ENCODE data around the gene WDR88.
"Not testable (repeated sequence)": the region's sequence is repeated elsewhere in the genome, so short reads cannot be mapped to it uniquely, and the experiment has no call there.

The WDR88 gene

GRCh38 chr19:33147538-33147937, 15.6 kb downstream of the WDR88 start:
- Histone ChIP-seq H3K9me3 (ENCODE audit: control insufficient read depth in 2 of 2, low read length in 2 of 2) (no peaks in the 10 kb centered on the region), H3K9ac (ENCODE audit: low read depth in 1 of 2, low read length in 2 of 2) (no peak overlapping the region), H3K36me3 (ENCODE audit: control insufficient read depth in 2 of 2, insufficient read depth in 2 of 2, low read length in 2 of 2) (no peaks in the 10 kb centered on the region), H3K27ac (ENCODE audit: low read depth in 2 of 2, low read length in 2 of 2) (no peak overlapping the region), H3K4me3 (ENCODE audit: low read length in 2 of 2) (no peak overlapping the region), H3K4me1 (ENCODE audit: control insufficient read depth in 2 of 2, insufficient read depth in 2 of 2, low read length in 2 of 2) (peaks cover 0 to 2% of the 10 kb centered on the region in 2 donors), H3K27me3 (ENCODE audit: control insufficient read depth in 2 of 2, insufficient read depth in 2 of 2, low read length in 2 of 2) (no peaks in the 10 kb centered on the region)

- H3K4me3 ChIP-seq (ENCODE audit: low read length in 2 of 2), result no peak overlapping the region
- no peaks in the 10 kb centered on the region for H3K9me3 ChIP-seq (ENCODE audit: control insufficient read depth in 2 of 2, low read length in 2 of 2)
- H3K4me1 ChIP-seq (ENCODE audit: control insufficient read depth in 2 of 2, insufficient read depth in 2 of 2, low read length in 2 of 2), result no peaks in the 10 kb centered on the region
- no peaks in the 10 kb centered on the region for H3K27me3 ChIP-seq (ENCODE audit: control insufficient read depth in 2 of 2, insufficient read depth in 2 of 2, low read length in 2 of 2)
- no peaks in the 10 kb centered on the region for H3K36me3 ChIP-seq (ENCODE audit: control insufficient read depth in 2 of 2, insufficient read depth in 2 of 2, low read length in 2 of 2)
- H3K27ac ChIP-seq (ENCODE audit: low read depth in 2 of 2, low read length in 2 of 2), result no peak overlapping the region
- no peak overlapping the region for H3K9ac ChIP-seq (ENCODE audit: low read depth in 1 of 2, low read length in 2 of 2)
These were observed 19.1 kb downstream of the WDR88 start for GRCh38 chr19:33150852-33151518.

- Histone ChIP-seq H3K4me3 (ENCODE audit: low read length in 2 of 2) (no peak overlapping the region), H3K36me3 (ENCODE audit: control insufficient read depth in 2 of 2, insufficient read depth in 2 of 2, low read length in 2 of 2) (no peaks in the 10 kb centered on the region), H3K9ac (ENCODE audit: low read depth in 1 of 2, low read length in 2 of 2) (no peak overlapping the region), H3K4me1 (ENCODE audit: control insufficient read depth in 2 of 2, insufficient read depth in 2 of 2, low read length in 2 of 2) (no peaks in the 10 kb centered on the region), H3K27ac (ENCODE audit: low read depth in 2 of 2, low read length in 2 of 2) (no peak overlapping the region), H3K9me3 (ENCODE audit: control insufficient read depth in 2 of 2, low read length in 2 of 2) (no peaks in the 10 kb centered on the region), H3K27me3 (ENCODE audit: control insufficient read depth in 2 of 2, insufficient read depth in 2 of 2, low read length in 2 of 2) (no peaks in the 10 kb centered on the region)
These were observed 20.3 kb downstream of the WDR88 start for GRCh38 chr19:33152176-33152575.

- not testable (repeated sequence) for H3K4me3 ChIP-seq (ENCODE audit: low read length in 2 of 2); H3K27ac ChIP-seq (ENCODE audit: low read depth in 2 of 2, low read length in 2 of 2); H3K9me3 ChIP-seq (ENCODE audit: control insufficient read depth in 2 of 2, low read length in 2 of 2); H3K9ac ChIP-seq (ENCODE audit: low read depth in 1 of 2, low read length in 2 of 2); H3K4me1 ChIP-seq (ENCODE audit: control insufficient read depth in 2 of 2, insufficient read depth in 2 of 2, low read length in 2 of 2); H3K27me3 ChIP-seq (ENCODE audit: control insufficient read depth in 2 of 2, insufficient read depth in 2 of 2, low read length in 2 of 2); H3K36me3 ChIP-seq (ENCODE audit: control insufficient read depth in 2 of 2, insufficient read depth in 2 of 2, low read length in 2 of 2)
These were observed 20.7 kb downstream of the WDR88 start for GRCh38 chr19:33152625-33153024.

GRCh38 chr19:33154313-33154712, 22.4 kb downstream of the WDR88 start:
- H3K9me3 ChIP-seq (ENCODE audit: control insufficient read depth in 2 of 2, low read length in 2 of 2); H3K9ac ChIP-seq (ENCODE audit: low read depth in 1 of 2, low read length in 2 of 2); H3K4me1 ChIP-seq (ENCODE audit: control insufficient read depth in 2 of 2, insufficient read depth in 2 of 2, low read length in 2 of 2); H3K36me3 ChIP-seq (ENCODE audit: control insufficient read depth in 2 of 2, insufficient read depth in 2 of 2, low read length in 2 of 2); H3K27me3 ChIP-seq (ENCODE audit: control insufficient read depth in 2 of 2, insufficient read depth in 2 of 2, low read length in 2 of 2); H3K27ac ChIP-seq (ENCODE audit: low read depth in 2 of 2, low read length in 2 of 2); H3K4me3 ChIP-seq (ENCODE audit: low read length in 2 of 2): not testable (repeated sequence)

GRCh38 chr19:33156334-33156733, 24.4 kb downstream of the WDR88 start:
- H3K9ac ChIP-seq (ENCODE audit: low read depth in 1 of 2, low read length in 2 of 2), result no peak overlapping the region
- H3K27me3 ChIP-seq (ENCODE audit: control insufficient read depth in 2 of 2, insufficient read depth in 2 of 2, low read length in 2 of 2), result no peaks in the 10 kb centered on the region
- no peaks in the 10 kb centered on the region for H3K36me3 ChIP-seq (ENCODE audit: control insufficient read depth in 2 of 2, insufficient read depth in 2 of 2, low read length in 2 of 2)

GRCh38 chr19:33157906-33158305, 26.0 kb downstream of the WDR88 start:
- H3K9ac ChIP-seq (ENCODE audit: low read depth in 1 of 2, low read length in 2 of 2), result no peak overlapping the region
- no peak overlapping the region for H3K27ac ChIP-seq (ENCODE audit: low read depth in 2 of 2, low read length in 2 of 2)
- no peak overlapping the region for H3K4me3 ChIP-seq (ENCODE audit: low read length in 2 of 2)
- H3K36me3 ChIP-seq (ENCODE audit: control insufficient read depth in 2 of 2, insufficient read depth in 2 of 2, low read length in 2 of 2), result no peaks in the 10 kb centered on the region
- no peaks in the 10 kb centered on the region for H3K27me3 ChIP-seq (ENCODE audit: control insufficient read depth in 2 of 2, insufficient read depth in 2 of 2, low read length in 2 of 2)
- H3K4me1 ChIP-seq (ENCODE audit: control insufficient read depth in 2 of 2, insufficient read depth in 2 of 2, low read length in 2 of 2), result no peaks in the 10 kb centered on the region
- H3K9me3 ChIP-seq (ENCODE audit: control insufficient read depth in 2 of 2, low read length in 2 of 2), result no peaks in the 10 kb centered on the region

More at GRCh38 chr19:33156334-33156733, 24.4 kb downstream of the WDR88 start:
- no peaks in the 10 kb centered on the region for H3K9me3 ChIP-seq (ENCODE audit: control insufficient read depth in 2 of 2, low read length in 2 of 2)
- H3K4me3 ChIP-seq (ENCODE audit: low read length in 2 of 2), result no peak overlapping the region
- no peaks in the 10 kb centered on the region for H3K4me1 ChIP-seq (ENCODE audit: control insufficient read depth in 2 of 2, insufficient read depth in 2 of 2, low read length in 2 of 2)
- H3K27ac ChIP-seq (ENCODE audit: low read depth in 2 of 2, low read length in 2 of 2), result no peak overlapping the region

GRCh38 chr19:33158365-33158764, 26.5 kb downstream of the WDR88 start:
- Histone ChIP-seq H3K4me1 (ENCODE audit: control insufficient read depth in 2 of 2, insufficient read depth in 2 of 2, low read length in 2 of 2) (no peaks in the 10 kb centered on the region), H3K36me3 (ENCODE audit: control insufficient read depth in 2 of 2, insufficient read depth in 2 of 2, low read length in 2 of 2) (no peaks in the 10 kb centered on the region), H3K27ac (ENCODE audit: low read depth in 2 of 2, low read length in 2 of 2) (no peak overlapping the region), H3K9me3 (ENCODE audit: control insufficient read depth in 2 of 2, low read length in 2 of 2) (no peaks in the 10 kb centered on the region), H3K27me3 (ENCODE audit: control insufficient read depth in 2 of 2, insufficient read depth in 2 of 2, low read length in 2 of 2) (no peaks in the 10 kb centered on the region), H3K4me3 (ENCODE audit: low read length in 2 of 2) (no peak overlapping the region), H3K9ac (ENCODE audit: low read depth in 1 of 2, low read length in 2 of 2) (no peak overlapping the region)

GRCh38 chr19:33159149-33159548, 27.2 kb downstream of the WDR88 start:
- Histone ChIP-seq H3K27ac (ENCODE audit: low read depth in 2 of 2, low read length in 2 of 2) (no peak overlapping the region), H3K9ac (ENCODE audit: low read depth in 1 of 2, low read length in 2 of 2) (no peak overlapping the region), H3K36me3 (ENCODE audit: control insufficient read depth in 2 of 2, insufficient read depth in 2 of 2, low read length in 2 of 2) (no peaks in the 10 kb centered on the region)

GRCh38 chr19:33159893-33160292, 28.0 kb downstream of the WDR88 start:
- no peak overlapping the region for H3K4me3 ChIP-seq (ENCODE audit: low read length in 2 of 2)
- H3K9me3 ChIP-seq (ENCODE audit: control insufficient read depth in 2 of 2, low read length in 2 of 2), result no peaks in the 10 kb centered on the region
- H3K36me3 ChIP-seq (ENCODE audit: control insufficient read depth in 2 of 2, insufficient read depth in 2 of 2, low read length in 2 of 2), result no peaks in the 10 kb centered on the region
- H3K4me1 ChIP-seq (ENCODE audit: control insufficient read depth in 2 of 2, insufficient read depth in 2 of 2, low read length in 2 of 2), result no peaks in the 10 kb centered on the region
- no peak overlapping the region for H3K27ac ChIP-seq (ENCODE audit: low read depth in 2 of 2, low read length in 2 of 2)
- no peaks in the 10 kb centered on the region for H3K27me3 ChIP-seq (ENCODE audit: control insufficient read depth in 2 of 2, insufficient read depth in 2 of 2, low read length in 2 of 2)
- H3K9ac ChIP-seq (ENCODE audit: low read depth in 1 of 2, low read length in 2 of 2), result no peak overlapping the region

More at GRCh38 chr19:33159149-33159548, 27.2 kb downstream of the WDR88 start:
- Histone ChIP-seq H3K4me1 (ENCODE audit: control insufficient read depth in 2 of 2, insufficient read depth in 2 of 2, low read length in 2 of 2) (no peaks in the 10 kb centered on the region), H3K4me3 (ENCODE audit: low read length in 2 of 2) (no peak overlapping the region), H3K9me3 (ENCODE audit: control insufficient read depth in 2 of 2, low read length in 2 of 2) (no peaks in the 10 kb centered on the region), H3K27me3 (ENCODE audit: control insufficient read depth in 2 of 2, insufficient read depth in 2 of 2, low read length in 2 of 2) (no peaks in the 10 kb centered on the region)

GRCh38 chr19:33161201-33161600, 29.3 kb downstream of the WDR88 start:
- Histone ChIP-seq H3K9ac (ENCODE audit: low read depth in 1 of 2, low read length in 2 of 2) (no peak overlapping the region), H3K27me3 (ENCODE audit: control insufficient read depth in 2 of 2, insufficient read depth in 2 of 2, low read length in 2 of 2) (no peaks in the 10 kb centered on the region), H3K9me3 (ENCODE audit: control insufficient read depth in 2 of 2, low read length in 2 of 2) (no peaks in the 10 kb centered on the region), H3K4me3 (ENCODE audit: low read length in 2 of 2) (no peak overlapping the region), H3K27ac (ENCODE audit: low read depth in 2 of 2, low read length in 2 of 2) (no peak overlapping the region), H3K4me1 (ENCODE audit: control insufficient read depth in 2 of 2, insufficient read depth in 2 of 2, low read length in 2 of 2) (no peaks in the 10 kb centered on the region), H3K36me3 (ENCODE audit: control insufficient read depth in 2 of 2, insufficient read depth in 2 of 2, low read length in 2 of 2) (no peaks in the 10 kb centered on the region)
